MCF 10A (cell line): ENCODE measurements around the gene SRRD. TPM values are rescaled to one million over a fixed set of nuclear protein-coding genes. Genes with fewer than 3 reads are reported as not detected.
A peak's percentile ranks its signal among the peaks of the same experiment; 100 is the strongest.

Source experiments
- BruUV-seq: library from RNA; stranded (reverse); fragments of 400-500 nt; replicated peaks from 2 replicates; lab custom pipeline; 2021; lab: Mats Ljungman, UMichigan
- CTCF ChIA-PET: fragments of 300-600 bp; sonication (Branson Sonifier 250); formaldehyde crosslinking; extraction: SDS; loops from one replicate; lab custom pipeline; 2021; ENCODE audit warnings: antibody characterized with exemption, inconsistent platforms; lab: Yijun Ruan, JAX
- POLR2A ChIA-PET: fragments of 300-600, 350-650 bp; sonication (Branson Sonifier 250); formaldehyde crosslinking; extraction: SDS; loops from one replicate; lab custom pipeline; 2020; ENCODE audit warnings: antibody characterized with exemption, inconsistent platforms; lab: Yijun Ruan, JAX
- DNase-seq: peaks from one replicate; pipeline ENCODE4 v3.0.0-alpha.2; 2018; ENCODE audit not compliant: unreplicated experiment
- H3K27ac Mint-ChIP-seq: one replicate; pipeline ENCODE4 v1.8.0; 2022; ENCODE audit warnings: mild to moderate bottlenecking, low read depth, mixed read lengths; ENCODE audit not compliant: unreplicated experiment
- H3K27me3 Mint-ChIP-seq: one replicate; pipeline ENCODE4 v1.8.0; 2022; ENCODE audit warnings: mixed read lengths; ENCODE audit not compliant: insufficient read depth, unreplicated experiment
- H3K36me3 Mint-ChIP-seq: one replicate; pipeline ENCODE4 v1.8.0; 2022; ENCODE audit warnings: mild to moderate bottlenecking, moderate library complexity, mixed read lengths; ENCODE audit not compliant: insufficient read depth, unreplicated experiment
- H3K4me1 Mint-ChIP-seq: one replicate; pipeline ENCODE4 v1.8.0; 2022; ENCODE audit warnings: mixed read lengths; ENCODE audit not compliant: insufficient read depth, unreplicated experiment
- H3K4me3 Mint-ChIP-seq: one replicate; pipeline ENCODE4 v1.8.0; 2022; ENCODE audit warnings: mild to moderate bottlenecking, moderate library complexity, mixed read lengths; ENCODE audit not compliant: unreplicated experiment
- H3K9me3 Mint-ChIP-seq: one replicate; pipeline ENCODE4 v1.8.0; 2022; ENCODE audit warnings: mixed read lengths; ENCODE audit not compliant: unreplicated experiment
- CTCF ChIP-seq: fragments of 200-600 bp; IDR thresholded peaks from one replicate; pipeline ENCODE4 v1.8.0; 2022; ENCODE audit warnings: antibody characterized with exemption, mild to moderate bottlenecking; ENCODE audit not compliant: unreplicated experiment
- intact Hi-C: fragments of 100-400 bp; cut with micrococcal nuclease; formaldehyde crosslinking; loops from 2 replicates; pipeline ENCODE4 v1.14.1; 2022
- total RNA-seq: library from RNA; stranded (reverse); gene quantifications from 2 replicates; pipeline ENCODE4 v1.2.3, GENCODE V29; 2022

The SRRD gene
- total RNA-seq, 1 experiment from 2014 or later, result 27.9 TPM

- Mint-ChIP-seq H3K4me1 (no peaks in the 10 kb centered on the region), H3K27ac (peak overlapping the region; percentile 54), H3K36me3 (peaks cover 22% of the 10 kb centered on the region), H3K9me3 (no peaks in the 10 kb centered on the region), H3K27me3 (no peaks in the 10 kb centered on the region), H3K4me3 (no peak overlapping the region)
- intact Hi-C loops, result no loop called here
- DNase-seq, result no peak
- TF ChIP-seq CTCF, result no peak
- ChIA-PET CTCF (interaction anchor here (0.6 kb wide), 1 partner anchor 37 kb away, joined by 4 read pairs; no protein-coding TSS in a partner anchor), POLR2A (no interaction called here)
- no TSS peak for BruUV-seq
Measured at GRCh38 chr22:26447584-26448329, 35.9 kb upstream of the SRRD start.

GRCh38 chr22:26448334-26448733, 35.3 kb upstream of the SRRD start:
- Mint-ChIP-seq H3K27me3 (no peaks in the 10 kb centered on the region), H3K4me3 (no peak overlapping the region), H3K36me3 (peaks cover 22% of the 10 kb centered on the region), H3K9me3 (no peaks in the 10 kb centered on the region), H3K27ac (no peak overlapping the region), H3K4me1 (no peaks in the 10 kb centered on the region)
- intact Hi-C loops, result no loop called here
- ChIA-PET POLR2A (no interaction called here), CTCF (interaction anchor here (0.9 kb wide), 1 partner anchor 81 kb away, joined by 3 read pairs; no protein-coding TSS in a partner anchor)
- DNase-seq, result no peak
- BruUV-seq, result no TSS peak
- no peak for TF ChIP-seq CTCF

GRCh38 chr22:26448941-26449340, 34.7 kb upstream of the SRRD start:
- no peak for DNase-seq
- intact Hi-C loops, result no loop called here
- Mint-ChIP-seq H3K9me3 (no peaks in the 10 kb centered on the region), H3K36me3 (peaks cover 25% of the 10 kb centered on the region), H3K27ac (no peak overlapping the region), H3K27me3 (no peaks in the 10 kb centered on the region), H3K4me3 (no peak overlapping the region), H3K4me1 (no peaks in the 10 kb centered on the region)
- ChIA-PET POLR2A (no interaction called here), CTCF (interaction anchor here (0.9 to 1.3 kb wide), 2 partner anchors 11 to 82 kb away, joined by 3 to 9 read pairs; no protein-coding TSS in a partner anchor)
- no TSS peak for BruUV-seq
- TF ChIP-seq CTCF, result no peak

- TF ChIP-seq CTCF, result no peak
- POLR2A ChIA-PET, result interaction anchor here (0.7 kb wide), 1 partner anchor 25 kb away, joined by 3 read pairs; no protein-coding TSS in a partner anchor
Measured at GRCh38 chr22:26450453-26451185, 33.1 kb upstream of the SRRD start.

More at GRCh38 chr22:26450453-26451185, 33.1 kb upstream of the SRRD start:
- DNase-seq, result no peak
- H3K27ac Mint-ChIP-seq, result no peak overlapping the region
- intact Hi-C loops, result no loop called here
- H3K4me3 Mint-ChIP-seq, result no peak overlapping the region
- no TSS peak for BruUV-seq
- CTCF ChIA-PET, result no interaction called here
- H3K9me3 Mint-ChIP-seq, result no peaks in the 10 kb centered on the region
- peaks cover 34% of the 10 kb centered on the region for H3K36me3 Mint-ChIP-seq
- no peaks in the 10 kb centered on the region for H3K27me3 Mint-ChIP-seq
- H3K4me1 Mint-ChIP-seq, result no peaks in the 10 kb centered on the region
